ENCODE measurements around the gene LAMB4.

The LAMB4 gene

GRCh38 chr7:108104324-108104723 lies 25.8 kb downstream of the LAMB4 start:
- DNase-seq (ENCODE audit: low read depth in 2 of 2), result no peak

- no peak for DNase-seq (ENCODE audit: low read depth in 2 of 2)
Observed at GRCh38 chr7:108103558-108104298, 26.4 kb downstream of the LAMB4 start.

- no peak for DNase-seq (ENCODE audit: low read depth in 2 of 2)
Observed at GRCh38 chr7:108102671-108103312, 27.4 kb downstream of the LAMB4 start.

- no peak for DNase-seq (ENCODE audit: low read depth in 2 of 2)
Observed at GRCh38 chr7:108101759-108102158, 28.4 kb downstream of the LAMB4 start.

- DNase-seq (ENCODE audit: low read depth in 2 of 2), result no peak
Observed at GRCh38 chr7:108099713-108100112, 30.4 kb downstream of the LAMB4 start.

GRCh38 chr7:108097703-108098102 lies 32.5 kb downstream of the LAMB4 start:
- DNase-seq (ENCODE audit: low read depth in 2 of 2), result no peak

GRCh38 chr7:108096996-108097395 lies 33.2 kb downstream of the LAMB4 start:
- DNase-seq (ENCODE audit: low read depth in 2 of 2), result no peak

- no peak for DNase-seq (ENCODE audit: low read depth in 2 of 2)
Observed at GRCh38 chr7:108094933-108095710, 35.0 kb downstream of the LAMB4 start.

GRCh38 chr7:108094346-108094745 lies 35.8 kb downstream of the LAMB4 start:
- DNase-seq (ENCODE audit: low read depth in 2 of 2), result no peak

GRCh38 chr7:108093851-108094331 lies 36.3 kb downstream of the LAMB4 start:
- DNase-seq (ENCODE audit: low read depth in 2 of 2), result no peak

- no peak for DNase-seq (ENCODE audit: low read depth in 2 of 2)
Observed at GRCh38 chr7:108093341-108093740, 36.8 kb downstream of the LAMB4 start.

- no peak for DNase-seq (ENCODE audit: low read depth in 2 of 2)
Observed at GRCh38 chr7:108091461-108091831, 38.7 kb downstream of the LAMB4 start.

GRCh38 chr7:108090791-108091460 lies 39.2 kb downstream of the LAMB4 start:
- no peak for DNase-seq (ENCODE audit: low read depth in 2 of 2)

GRCh38 chr7:108089381-108089780 lies 40.8 kb downstream of the LAMB4 start:
- no peak for DNase-seq (ENCODE audit: low read depth in 2 of 2)

- DNase-seq (ENCODE audit: low read depth in 2 of 2), result no peak
Observed at GRCh38 chr7:108088729-108089128, 41.4 kb downstream of the LAMB4 start.

- no peak for DNase-seq (ENCODE audit: low read depth in 2 of 2)
Observed at GRCh38 chr7:108087778-108088177, 42.4 kb downstream of the LAMB4 start.

GRCh38 chr7:108086962-108087361 lies 43.2 kb downstream of the LAMB4 start:
- no peak for DNase-seq (ENCODE audit: low read depth in 2 of 2)

- DNase-seq (ENCODE audit: low read depth in 2 of 2), result no peak
Observed at GRCh38 chr7:108086546-108086945, 43.6 kb downstream of the LAMB4 start.

- no peak for DNase-seq (ENCODE audit: low read depth in 2 of 2)
Observed at GRCh38 chr7:108083980-108084379, 46.2 kb downstream of the LAMB4 start.

GRCh38 chr7:108079648-108080591 lies 50.2 kb downstream of the LAMB4 start:
- DNase-seq (ENCODE audit: low read depth in 2 of 2), result no peak

- no peak for DNase-seq (ENCODE audit: low read depth in 2 of 2)
Observed at GRCh38 chr7:108079276-108079647, 50.9 kb downstream of the LAMB4 start.
